Fibroblast of lung (primary cell): ENCODE results near the gene RIC8B.

Experiments
- EZH2 ChIP-seq: IDR thresholded peaks from 2 replicates; pipeline ENCODE4 v1.5.1; 2012; ENCODE audit warnings: low read length, control low read depth, mild to moderate bottlenecking; ENCODE audit errors: missing control alignments
- TF ChIP-seq, protein P1 (sequence below), 2 donors: IDR thresholded peaks in 1 of 2; conservative IDR thresholded peaks in 1 of 2; 1 replicate in 1 of 2; 2 replicates in 1 of 2; pipeline ENCODE4 v1.5.1; 2011 to 2012; ENCODE audit warnings: low read length in 2 of 2, control low read depth in 1 of 2, inconsistent platforms in 1 of 2, low read depth in 1 of 2, mild to moderate bottlenecking in 1 of 2

DNA sequence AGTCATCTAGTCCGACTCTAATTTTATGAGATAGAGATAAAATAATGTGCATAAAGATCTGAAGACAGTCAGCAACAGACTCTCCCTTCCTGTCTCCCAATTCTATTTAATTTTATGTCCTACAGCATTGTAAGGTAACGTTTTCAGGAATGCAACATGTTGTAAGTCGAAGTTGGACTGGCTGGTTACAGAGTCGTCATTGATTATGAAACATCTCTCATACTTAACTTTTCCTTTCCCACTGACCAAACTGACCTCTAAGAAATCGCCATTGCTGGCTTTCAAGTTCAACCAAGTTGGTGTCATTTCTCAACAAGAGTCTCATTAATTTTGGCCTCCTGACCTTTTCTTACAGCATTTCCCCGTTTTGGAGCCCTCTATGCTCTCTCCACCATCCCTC, 4.9 kb upstream of the RIC8B start:
- TF ChIP-seq, protein P1, sequence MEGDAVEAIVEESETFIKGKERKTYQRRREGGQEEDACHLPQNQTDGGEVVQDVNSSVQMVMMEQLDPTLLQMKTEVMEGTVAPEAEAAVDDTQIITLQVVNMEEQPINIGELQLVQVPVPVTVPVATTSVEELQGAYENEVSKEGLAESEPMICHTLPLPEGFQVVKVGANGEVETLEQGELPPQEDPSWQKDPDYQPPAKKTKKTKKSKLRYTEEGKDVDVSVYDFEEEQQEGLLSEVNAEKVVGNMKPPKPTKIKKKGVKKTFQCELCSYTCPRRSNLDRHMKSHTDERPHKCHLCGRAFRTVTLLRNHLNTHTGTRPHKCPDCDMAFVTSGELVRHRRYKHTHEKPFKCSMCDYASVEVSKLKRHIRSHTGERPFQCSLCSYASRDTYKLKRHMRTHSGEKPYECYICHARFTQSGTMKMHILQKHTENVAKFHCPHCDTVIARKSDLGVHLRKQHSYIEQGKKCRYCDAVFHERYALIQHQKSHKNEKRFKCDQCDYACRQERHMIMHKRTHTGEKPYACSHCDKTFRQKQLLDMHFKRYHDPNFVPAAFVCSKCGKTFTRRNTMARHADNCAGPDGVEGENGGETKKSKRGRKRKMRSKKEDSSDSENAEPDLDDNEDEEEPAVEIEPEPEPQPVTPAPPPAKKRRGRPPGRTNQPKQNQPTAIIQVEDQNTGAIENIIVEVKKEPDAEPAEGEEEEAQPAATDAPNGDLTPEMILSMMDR (conservative IDR thresholded peaks at IDR 0.05 in 1 of 2, IDR thresholded peaks at IDR 0.05 in 1 of 2; ENCODE audit: low read depth in 1 of 2, low read length in 2 of 2): no peak
- no peak for TF ChIP-seq EZH2
